Measurements from ENCODE around the gene TACC3. TPM values are rescaled to one million over a fixed set of nuclear protein-coding genes. Genes with fewer than 3 reads are reported as not detected.

The TACC3 gene
- total RNA-seq, 2 experiments from 2014 or later = 234 to 235 TPM

DNA sequence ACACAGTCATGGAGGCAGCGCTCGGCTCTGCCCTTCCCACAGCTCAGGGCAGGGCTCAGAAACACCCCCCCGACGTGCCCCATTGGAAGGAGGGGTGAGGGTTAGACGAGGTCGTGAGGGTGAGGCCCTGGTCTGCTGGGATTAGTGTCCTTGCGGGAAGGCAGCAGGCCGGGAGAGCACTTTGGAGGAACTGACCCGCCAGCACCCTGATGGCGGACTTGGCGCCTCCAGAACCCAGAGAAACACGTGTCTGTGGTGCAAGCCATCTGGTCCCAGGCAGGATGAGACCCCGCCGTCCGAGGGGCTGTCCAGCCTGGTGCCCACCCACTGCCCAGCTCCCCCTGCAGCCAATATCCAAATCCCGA, 26.3 kb downstream of the TACC3 start:
- Mint-ChIP-seq H3K27ac (no peak overlapping the region), H3K4me3 (no peak overlapping the region), H3K4me1 (no peaks in the 10 kb centered on the region), H3K9me3 (no peaks in the 10 kb centered on the region), H3K27me3 (no peaks in the 10 kb centered on the region), H3K36me3 (peaks cover 15% of the 10 kb centered on the region)
- POLR2A ChIA-PET = interaction anchor here (2.7 kb wide), 1 partner anchor 62 kb away, joined by 7 read pairs; no protein-coding TSS in a partner anchor
- no peak for DNase-seq
- no peak for ATAC-seq (ENCODE audit: low read depth)

- Mint-ChIP-seq H3K4me1 (peaks cover 2% of the 10 kb centered on the region), H3K9me3 (no peaks in the 10 kb centered on the region), H3K4me3 (no peak overlapping the region), H3K36me3 (peaks cover 13% of the 10 kb centered on the region), H3K27ac (no peak overlapping the region), H3K27me3 (no peaks in the 10 kb centered on the region)
- DNase-seq = peak; percentile 93
- POLR2A ChIA-PET = no interaction called here
- peak; percentile 48 for ATAC-seq (ENCODE audit: low read depth)
Measured at GRCh38 chr4:1748465-1748995, 27.2 kb downstream of the TACC3 start.

- H3K27me3 Mint-ChIP-seq = no peaks in the 10 kb centered on the region
- DNase-seq = no peak
- H3K9me3 Mint-ChIP-seq = no peaks in the 10 kb centered on the region
Measured at GRCh38 chr4:1749370-1749769, 28.0 kb downstream of the TACC3 start.

DNA sequence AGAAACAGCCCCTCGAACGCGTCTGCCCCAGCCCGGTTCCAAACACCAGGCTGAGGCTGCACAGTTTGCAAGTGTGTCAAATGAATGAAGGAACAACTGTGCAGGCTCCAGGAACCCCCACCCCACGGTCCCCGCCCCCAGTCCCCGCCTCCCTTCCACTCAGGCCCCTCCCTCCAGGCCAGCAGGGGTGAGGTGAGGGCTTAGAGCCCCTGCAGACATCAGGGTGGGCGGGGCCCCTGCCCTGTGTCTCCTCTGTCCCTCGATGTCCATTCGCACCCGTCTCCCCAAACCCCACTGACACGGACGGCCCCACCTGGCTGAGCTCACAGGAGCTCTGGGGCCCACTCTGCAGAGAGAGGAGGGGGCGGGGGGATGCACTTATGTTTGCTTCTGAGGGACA, 28.5 kb downstream of the TACC3 start:
- Mint-ChIP-seq H3K27me3 (no peaks in the 10 kb centered on the region), H3K27ac (no peak overlapping the region), H3K4me3 (no peak overlapping the region), H3K36me3 (peaks cover 2% of the 10 kb centered on the region), H3K9me3 (no peaks in the 10 kb centered on the region), H3K4me1 (peaks cover 2% of the 10 kb centered on the region)
- POLR2A ChIA-PET = no interaction called here
- no peak for DNase-seq
- ATAC-seq (ENCODE audit: low read depth) = no peak

More at GRCh38 chr4:1749370-1749769, 28.0 kb downstream of the TACC3 start:
- no peak overlapping the region for H3K4me3 Mint-ChIP-seq
- H3K4me1 Mint-ChIP-seq = peaks cover 2% of the 10 kb centered on the region
- ATAC-seq (ENCODE audit: low read depth) = no peak
- H3K36me3 Mint-ChIP-seq = peaks cover 4% of the 10 kb centered on the region
- no peak overlapping the region for H3K27ac Mint-ChIP-seq
- POLR2A ChIA-PET = no interaction called here

DNA sequence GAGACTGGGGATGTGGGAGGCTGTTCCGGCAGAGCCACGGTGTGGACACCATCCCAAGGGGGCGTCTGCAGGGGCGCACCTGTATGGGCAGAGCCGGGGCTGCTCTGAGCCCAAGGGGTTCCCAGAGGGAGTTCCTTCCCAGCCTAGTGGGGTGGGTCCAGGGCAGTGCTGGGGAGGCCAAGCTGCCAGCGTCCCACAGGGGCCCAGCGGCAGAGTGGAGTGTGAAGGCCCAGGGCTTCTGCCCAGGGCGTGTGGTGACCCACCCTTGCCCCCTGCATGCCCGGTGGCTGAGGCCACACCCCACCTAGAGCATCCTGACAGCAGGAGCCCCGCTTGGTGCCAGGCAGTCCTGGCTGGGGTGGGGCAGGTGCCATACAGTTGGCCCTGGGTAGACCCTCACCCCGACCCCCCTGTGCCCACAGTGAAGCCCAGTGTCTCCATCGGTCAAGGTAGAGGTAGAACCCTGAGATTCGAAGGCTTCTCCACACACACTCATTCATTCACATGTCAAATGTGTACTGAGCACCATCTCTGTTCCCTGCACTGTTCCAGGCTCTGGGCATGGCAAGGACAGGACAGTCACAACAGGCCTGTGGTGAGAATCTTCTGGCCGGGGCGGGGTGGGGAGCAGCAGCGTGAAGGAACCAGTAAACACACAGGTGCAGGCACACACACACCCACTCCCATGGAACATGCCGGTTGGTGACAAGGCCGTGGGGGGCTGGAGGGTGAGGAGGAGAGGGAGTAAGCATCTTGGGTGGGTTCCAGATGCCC, 29.2 kb downstream of the TACC3 start:
- Mint-ChIP-seq H3K36me3 (no peaks in the 10 kb centered on the region), H3K4me1 (peaks cover 2% of the 10 kb centered on the region), H3K27ac (no peak overlapping the region), H3K27me3 (no peaks in the 10 kb centered on the region), H3K9me3 (no peaks in the 10 kb centered on the region), H3K4me3 (no peak overlapping the region)
- POLR2A ChIA-PET = no interaction called here
- ATAC-seq (ENCODE audit: low read depth) = no peak
- DNase-seq = no peak

DNA sequence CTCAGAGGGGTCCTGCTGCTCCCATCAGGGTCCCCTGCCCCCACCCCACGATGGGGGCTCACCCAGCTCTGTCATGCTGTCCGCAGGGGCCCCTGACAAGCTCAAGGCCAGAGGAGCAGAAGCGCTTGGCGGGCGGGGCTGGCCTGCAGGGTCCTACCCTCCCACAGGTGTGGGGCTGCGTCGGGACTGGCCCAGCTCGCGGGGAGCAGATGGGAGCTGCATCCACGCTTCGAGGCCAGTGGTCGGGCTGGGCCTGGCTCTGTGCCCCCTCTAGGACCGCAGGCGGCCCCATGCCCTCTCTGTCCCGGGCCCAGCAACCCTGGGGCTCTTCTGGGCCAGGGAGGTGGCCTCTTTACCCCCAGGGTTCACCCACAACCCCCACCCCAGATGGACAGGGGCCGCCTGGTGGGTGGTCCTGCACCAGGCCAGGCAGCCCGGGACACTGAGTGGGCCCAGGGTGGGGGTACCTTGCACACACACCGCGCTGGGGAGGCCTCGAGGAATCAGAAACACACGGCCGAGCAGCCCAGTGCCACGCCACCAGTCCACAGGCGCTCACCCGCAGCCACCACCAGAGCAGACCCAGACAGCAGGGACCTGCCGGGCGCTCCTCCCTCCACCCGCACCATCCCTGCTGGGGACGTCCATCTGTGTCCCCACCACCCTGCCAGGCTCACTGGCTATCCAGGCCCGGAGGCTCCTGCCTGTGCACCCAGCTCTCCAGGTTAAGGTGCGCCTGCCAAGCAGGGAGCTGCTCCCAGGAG, 30.0 kb downstream of the TACC3 start:
- ATAC-seq (ENCODE audit: low read depth) (no peak), DNase-seq (no peak)
- POLR2A ChIA-PET = interaction anchor here (1.0 kb wide), 1 partner anchor 53 kb away, joined by 3 read pairs; no protein-coding TSS in a partner anchor
- H3K4me3 Mint-ChIP-seq = no peak overlapping the region
- H3K27me3 Mint-ChIP-seq = no peaks in the 10 kb centered on the region
- no peaks in the 10 kb centered on the region for H3K36me3 Mint-ChIP-seq
- H3K27ac Mint-ChIP-seq = no peak overlapping the region
- no peaks in the 10 kb centered on the region for H3K9me3 Mint-ChIP-seq
- peaks cover 2% of the 10 kb centered on the region for H3K4me1 Mint-ChIP-seq

GRCh38 chr4:1751919-1752283, 30.6 kb downstream of the TACC3 start:
- Mint-ChIP-seq H3K36me3 (no peaks in the 10 kb centered on the region), H3K4me3 (no peak overlapping the region), H3K27me3 (no peaks in the 10 kb centered on the region), H3K4me1 (peaks cover 2% of the 10 kb centered on the region), H3K27ac (no peak overlapping the region), H3K9me3 (no peaks in the 10 kb centered on the region)
- no peak for ATAC-seq (ENCODE audit: low read depth)
- no peak for DNase-seq
- POLR2A ChIA-PET = interaction anchor here (1.0 kb wide), 1 partner anchor 52 kb away, joined by 3 read pairs; no protein-coding TSS in a partner anchor

DNA sequence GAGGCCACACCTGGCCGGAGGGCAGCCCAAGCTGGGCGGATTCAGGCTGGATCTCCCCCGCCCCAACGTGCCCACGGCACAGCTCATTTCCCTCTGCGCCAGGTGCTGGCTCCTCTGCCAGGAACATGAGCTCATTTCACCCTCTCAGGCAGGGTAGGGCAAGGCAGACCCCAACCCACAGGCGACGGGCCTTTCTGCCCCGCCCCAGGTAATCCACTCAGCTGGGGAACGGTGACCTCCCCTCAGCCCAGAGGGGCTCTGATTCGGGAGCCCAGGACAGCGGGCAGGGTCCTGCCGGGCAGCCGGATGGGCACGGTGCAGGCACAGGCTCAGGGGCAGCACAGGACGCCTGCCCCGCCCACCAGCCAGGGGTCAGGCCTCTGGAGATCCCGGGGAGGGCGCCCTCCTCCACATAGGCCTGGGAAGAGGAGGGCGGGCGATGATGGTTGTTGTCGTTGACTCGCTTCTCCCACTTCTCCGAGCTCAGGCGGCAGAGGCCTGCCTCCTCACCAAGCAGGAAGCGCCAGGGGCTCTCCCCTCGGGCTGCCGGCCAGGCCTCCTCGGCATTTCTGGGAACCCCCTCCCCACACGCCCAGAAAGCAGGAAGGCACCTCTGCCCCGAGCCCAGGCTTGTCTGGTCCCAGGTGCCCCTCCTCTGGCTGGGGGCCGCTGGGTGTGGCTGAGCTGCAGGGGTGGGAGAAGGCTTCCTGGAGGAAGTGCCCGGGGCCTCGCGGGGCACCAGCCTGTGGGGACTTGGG, 31.1 kb downstream of the TACC3 start:
- Mint-ChIP-seq H3K27ac (peak overlapping the region; percentile 60), H3K36me3 (no peaks in the 10 kb centered on the region), H3K9me3 (no peaks in the 10 kb centered on the region), H3K27me3 (no peaks in the 10 kb centered on the region), H3K4me3 (no peak overlapping the region), H3K4me1 (peaks cover 2% of the 10 kb centered on the region)
- DNase-seq = peak; percentile 59
- POLR2A ChIA-PET = interaction anchor here (1.0 kb wide), 1 partner anchor 52 kb away, joined by 3 read pairs; no protein-coding TSS in a partner anchor
- peak; percentile 28 for ATAC-seq (ENCODE audit: low read depth)

GRCh38 chr4:1753294-1753696, 32.0 kb downstream of the TACC3 start:
- Mint-ChIP-seq H3K4me3 (no peak overlapping the region), H3K27me3 (no peaks in the 10 kb centered on the region), H3K4me1 (peaks cover 2% of the 10 kb centered on the region), H3K27ac (peak overlapping the region; percentile 60), H3K9me3 (no peaks in the 10 kb centered on the region), H3K36me3 (no peaks in the 10 kb centered on the region)
- DNase-seq (no peak), ATAC-seq (ENCODE audit: low read depth) (no peak)
- POLR2A ChIA-PET = no interaction called here

DNA sequence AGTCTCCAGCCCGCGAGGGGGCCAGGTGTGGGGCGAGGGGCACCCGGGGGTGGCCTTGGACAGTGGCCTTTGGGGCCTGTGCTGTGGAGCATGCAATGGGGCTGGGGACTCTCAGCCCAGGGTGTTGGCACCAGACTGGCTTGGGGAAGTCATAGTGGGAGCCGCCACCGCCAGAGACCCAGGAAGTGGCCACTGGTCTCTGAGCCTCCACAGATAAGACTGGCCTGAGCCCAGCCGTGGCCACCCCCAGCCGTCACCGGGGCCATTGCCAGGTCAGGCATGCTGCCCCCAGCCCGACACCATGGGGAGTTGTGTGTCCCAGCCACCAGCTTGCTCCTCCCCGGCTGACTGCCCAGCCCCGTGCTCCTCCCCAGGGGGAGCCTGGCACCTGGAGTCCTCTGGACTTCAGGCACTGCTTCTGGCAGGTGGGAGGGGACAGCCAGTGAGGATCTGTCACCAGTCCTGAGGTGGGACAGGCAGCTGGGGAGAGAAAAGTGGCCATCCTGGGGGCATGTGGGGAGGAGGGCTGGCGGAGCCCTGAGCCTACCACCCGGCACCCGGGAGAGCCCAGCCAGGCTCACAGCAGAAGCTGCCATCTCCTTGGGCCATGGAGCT, 32.5 kb downstream of the TACC3 start:
- DNase-seq (no peak), ATAC-seq (ENCODE audit: low read depth) (no peak)
- Mint-ChIP-seq H3K27ac (no peak overlapping the region), H3K27me3 (no peaks in the 10 kb centered on the region), H3K4me1 (peaks cover 2% of the 10 kb centered on the region), H3K4me3 (no peak overlapping the region), H3K9me3 (no peaks in the 10 kb centered on the region), H3K36me3 (no peaks in the 10 kb centered on the region)
- POLR2A ChIA-PET = interaction anchor here (1.6 kb wide), 1 partner anchor 9 kb away, joined by 3 read pairs; no protein-coding TSS in a partner anchor

- no peak overlapping the region for H3K27ac Mint-ChIP-seq
- H3K4me3 Mint-ChIP-seq = no peak overlapping the region
- POLR2A ChIA-PET = interaction anchor here (1.6 kb wide), 1 partner anchor 10 kb away, joined by 3 read pairs; no protein-coding TSS in a partner anchor
- no peaks in the 10 kb centered on the region for H3K27me3 Mint-ChIP-seq
- ATAC-seq (ENCODE audit: low read depth) (no peak), DNase-seq (no peak)
- peaks cover 2% of the 10 kb centered on the region for H3K4me1 Mint-ChIP-seq
- no peaks in the 10 kb centered on the region for H3K36me3 Mint-ChIP-seq
- no peaks in the 10 kb centered on the region for H3K9me3 Mint-ChIP-seq
Measured at GRCh38 chr4:1754336-1754735, 33.0 kb downstream of the TACC3 start.

DNA sequence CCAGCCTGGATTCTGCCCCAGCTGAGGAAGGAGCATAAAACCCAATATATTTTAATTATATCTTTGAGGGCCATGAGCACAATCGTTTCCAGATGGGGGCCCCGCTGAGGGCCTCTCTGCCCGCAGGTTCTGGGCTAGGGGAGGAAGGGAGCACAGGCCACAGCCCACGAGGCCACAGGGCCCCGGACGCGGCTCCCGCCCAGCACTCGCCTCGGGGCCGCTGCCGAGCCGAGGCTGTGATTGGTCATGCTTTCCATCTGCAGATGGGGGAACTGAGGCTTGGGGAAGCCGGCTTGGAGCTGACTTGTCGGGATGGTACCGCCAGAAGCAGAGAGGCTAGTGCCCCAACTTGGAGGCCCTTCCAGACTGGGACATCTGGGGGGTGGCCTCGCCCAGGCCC, 34.0 kb downstream of the TACC3 start:
- POLR2A ChIA-PET = interaction anchor here (1.6 kb wide), 1 partner anchor 11 kb away, joined by 3 read pairs; no protein-coding TSS in a partner anchor

GRCh38 chr4:1756079-1756478, 34.8 kb downstream of the TACC3 start:
- no peak for ATAC-seq (ENCODE audit: low read depth)
- H3K36me3 Mint-ChIP-seq = no peaks in the 10 kb centered on the region
- H3K9me3 Mint-ChIP-seq = no peaks in the 10 kb centered on the region
- no peak for DNase-seq
- no peak overlapping the region for H3K27ac Mint-ChIP-seq
- H3K27me3 Mint-ChIP-seq = no peaks in the 10 kb centered on the region
- POLR2A ChIA-PET = no interaction called here
- no peak overlapping the region for H3K4me3 Mint-ChIP-seq
- peaks cover 3% of the 10 kb centered on the region for H3K4me1 Mint-ChIP-seq

More for the DNA sequence above, 34.0 kb downstream of the TACC3 start:
- Mint-ChIP-seq H3K27me3 (no peaks in the 10 kb centered on the region), H3K4me3 (no peak overlapping the region), H3K4me1 (peaks cover 3% of the 10 kb centered on the region), H3K27ac (no peak overlapping the region), H3K9me3 (no peaks in the 10 kb centered on the region), H3K36me3 (no peaks in the 10 kb centered on the region)
- DNase-seq (no peak), ATAC-seq (ENCODE audit: low read depth) (no peak)
